Muscle of leg (tissue), 11 donors: ENCODE results near the gene KCTD5. TPM values are rescaled to one million over a fixed set of nuclear protein-coding genes. Genes with fewer than 3 reads are reported as not detected.

Source experiments
- DNase-seq: peaks from one replicate; pipeline ENCODE4 v3.0.0; 2013
- H3K27ac ChIP-seq: one replicate; pipeline ENCODE4 v1.5.1; 2013; ENCODE audit warnings: mild to moderate bottlenecking, low read length, control low read depth
- H3K27me3 ChIP-seq: one replicate; pipeline ENCODE4 v1.6.1; 2013; ENCODE audit warnings: low read length; ENCODE audit not compliant: control insufficient read depth, insufficient read depth
- H3K36me3 ChIP-seq: one replicate; pipeline ENCODE4 v1.6.1; 2013; ENCODE audit warnings: low read length; ENCODE audit not compliant: control insufficient read depth, insufficient read depth
- H3K4me1 ChIP-seq: one replicate; pipeline ENCODE4 v1.6.1; 2013; ENCODE audit warnings: low read length; ENCODE audit not compliant: control insufficient read depth, insufficient read depth
- H3K4me3 ChIP-seq: one replicate; pipeline ENCODE4 v1.5.1; 2013; ENCODE audit warnings: low read length, control low read depth
- H3K9me3 ChIP-seq: replicated peaks from 2 replicates; pipeline ENCODE4 v1.6.1; 2013; ENCODE audit warnings: low read depth, low read length; ENCODE audit not compliant: control insufficient read depth
- WGBS: methylation state at CpG from one replicate; pipeline ENCODE4 v1.1.5; 2013; ENCODE audit warnings: missing lambda C conversion rate; ENCODE audit not compliant: insufficient coverage; 5-methylcytosine and 5-hydroxymethylcytosine counted together
- polyA plus RNA-seq, 8 donors: library from polyadenylated mRNA; unstranded; fragments of 120-200 nt; gene quantifications; one replicate each; pipeline versions ENCODE4 v1.2.1 to v1.2.3, GENCODE V29; 2013; ENCODE audit warnings: inconsistent platforms in 1 of 8, low replicate concordance in 1 of 8; ENCODE audit not compliant: insufficient read length in 8 of 8, insufficient read depth in 1 of 8
- total RNA-seq: library from RNA; stranded (reverse); fragments of 120-200 nt; gene quantifications from one replicate; pipeline ENCODE4 v1.2.4, GENCODE V29; 2013

KCTD5 gene
- total and polyA plus RNA-seq, 9 donors = 15.6 to 27.1 (median 22.8) TPM

DNA sequence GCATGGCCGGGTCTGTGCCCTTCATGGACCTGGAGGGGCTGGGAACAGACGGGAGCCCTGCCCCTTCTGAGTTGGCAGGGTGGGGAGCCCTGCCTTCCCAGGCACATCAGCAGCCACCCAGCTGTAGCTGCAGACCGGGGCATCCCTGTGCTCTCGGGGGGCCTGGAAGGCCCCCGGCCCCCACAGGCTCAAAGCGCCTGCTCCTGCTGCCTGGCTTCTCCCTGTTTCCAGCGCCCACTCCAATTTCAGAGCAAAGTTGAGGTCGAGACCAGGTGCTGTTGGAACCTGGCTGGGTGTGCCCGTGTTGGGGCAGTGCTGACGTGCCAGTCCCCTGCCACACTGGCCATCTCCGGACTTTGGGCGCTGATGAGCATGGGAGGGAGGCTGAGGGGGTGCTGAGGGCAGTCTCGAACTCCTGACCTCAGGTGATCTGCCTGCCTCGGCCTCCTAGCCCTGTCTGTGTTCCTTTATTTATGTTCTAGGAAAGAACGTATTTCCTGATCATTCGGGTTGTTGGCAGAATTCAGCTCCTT lies 42.6 kb downstream of the KCTD5 start:
- peaks cover 4% of the 10 kb centered on the region for H3K27me3 ChIP-seq
- 69% methylated on average over 13 of the region's 16 CpGs for WGBS

DNA sequence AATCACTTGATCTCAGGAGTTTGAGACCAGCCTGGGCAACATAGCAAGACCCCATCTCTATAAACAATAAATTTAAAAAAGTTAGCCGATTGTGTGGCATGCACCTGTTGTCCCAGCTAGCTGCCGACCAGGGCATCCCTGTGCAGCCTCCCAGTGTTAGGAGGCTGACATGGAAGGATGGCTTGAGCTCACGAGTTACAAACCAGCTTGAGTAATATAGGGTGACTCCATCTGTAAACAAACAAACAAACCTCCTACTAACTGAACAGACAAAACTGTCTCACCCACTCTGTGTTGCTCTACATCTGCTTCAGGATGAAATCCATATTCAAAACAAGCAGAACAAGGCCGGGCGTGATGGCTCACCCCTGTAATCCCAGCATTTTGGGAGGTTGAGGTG lies 44.6 kb downstream of the KCTD5 start:
- no peak for DNase-seq
- Histone ChIP-seq H3K4me3 (no peak overlapping the region), H3K9me3 (no peaks in the 10 kb centered on the region), H3K27ac (no peak overlapping the region), H3K4me1 (no peaks in the 10 kb centered on the region), H3K27me3 (peaks cover 4% of the 10 kb centered on the region), H3K36me3 (no peaks in the 10 kb centered on the region)
- WGBS = no CpG with 5 or more reads among the region's 5 CpGs

More for the DNA sequence above, 42.6 kb downstream of the KCTD5 start:
- no peaks in the 10 kb centered on the region for H3K9me3 ChIP-seq
- no peaks in the 10 kb centered on the region for H3K36me3 ChIP-seq
- peaks cover under 1% of the 10 kb centered on the region for H3K4me1 ChIP-seq
- H3K27ac ChIP-seq = no peak overlapping the region
- no peak for DNase-seq
- no peak overlapping the region for H3K4me3 ChIP-seq

DNA sequence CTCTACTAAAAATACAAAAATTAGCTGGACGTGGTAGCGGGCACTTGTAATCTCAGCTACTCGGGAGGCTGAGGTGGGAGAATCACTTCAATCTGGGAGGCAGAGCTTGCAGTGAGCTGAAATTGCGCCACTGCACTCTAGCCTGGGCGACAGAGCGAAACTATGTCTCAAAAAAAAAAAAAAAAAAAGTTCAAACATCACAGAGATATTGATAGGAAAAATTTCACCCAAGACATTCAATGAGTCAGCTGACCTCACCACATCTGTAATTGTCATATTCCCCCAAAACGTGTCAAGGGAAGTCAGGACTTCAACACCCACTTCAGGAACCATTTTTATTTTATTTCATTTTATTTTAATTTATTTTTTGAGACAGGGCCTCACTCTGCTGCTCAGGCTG lies 45.7 kb downstream of the KCTD5 start:
- no CpG with 5 or more reads among the region's 7 CpGs for whole genome bisulfite sequencing

DNA sequence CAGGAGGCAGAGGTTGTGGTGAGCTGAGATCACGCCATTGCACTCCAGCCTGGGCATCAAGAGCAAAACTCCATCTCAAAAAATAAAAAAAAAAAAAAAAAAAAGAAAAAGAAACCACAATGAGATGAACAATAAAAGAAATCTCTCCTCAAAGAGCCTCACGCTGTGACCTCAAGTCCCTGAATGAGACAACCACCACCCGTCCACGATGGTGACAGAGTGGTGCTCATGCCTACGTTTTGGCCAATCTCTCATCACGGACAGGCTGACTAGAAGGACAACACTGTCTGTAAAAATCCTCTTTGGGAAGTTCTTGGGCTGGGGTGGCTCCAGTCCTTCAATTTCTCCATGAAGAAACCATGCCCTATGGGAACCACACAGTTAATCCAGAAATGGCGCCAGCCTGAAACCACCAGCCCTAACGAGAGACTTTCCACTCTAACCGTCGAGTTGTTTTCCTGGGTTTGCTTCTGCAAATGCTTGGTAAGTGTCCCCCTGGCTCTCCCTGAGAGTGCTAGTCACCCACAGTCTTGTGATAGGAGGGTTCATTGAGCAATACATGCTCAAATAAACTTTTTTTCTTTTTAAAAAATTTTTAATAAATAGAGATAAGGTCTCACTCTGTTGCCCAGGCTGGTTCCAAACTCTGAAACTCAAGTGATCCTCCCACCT lies 52.7 kb downstream of the KCTD5 start:
- H3K36me3 ChIP-seq = no peaks in the 10 kb centered on the region
- H3K27me3 ChIP-seq = peaks cover 5% of the 10 kb centered on the region
- no peak for DNase-seq
- H3K27ac ChIP-seq = no peak overlapping the region
- H3K4me1 ChIP-seq = peaks cover 3% of the 10 kb centered on the region
- 81% methylated on average over 6 of the region's 10 CpGs for WGBS
- no peak overlapping the region for H3K4me3 ChIP-seq
- no peaks in the 10 kb centered on the region for H3K9me3 ChIP-seq

More for the DNA sequence above, 45.7 kb downstream of the KCTD5 start:
- peaks cover 4% of the 10 kb centered on the region for H3K27me3 ChIP-seq
- no peak overlapping the region for H3K27ac ChIP-seq
- H3K36me3 ChIP-seq = no peaks in the 10 kb centered on the region
- H3K4me3 ChIP-seq = no peak overlapping the region
- H3K9me3 ChIP-seq = no peaks in the 10 kb centered on the region
- H3K4me1 ChIP-seq = no peaks in the 10 kb centered on the region
- DNase-seq = no peak

DNA sequence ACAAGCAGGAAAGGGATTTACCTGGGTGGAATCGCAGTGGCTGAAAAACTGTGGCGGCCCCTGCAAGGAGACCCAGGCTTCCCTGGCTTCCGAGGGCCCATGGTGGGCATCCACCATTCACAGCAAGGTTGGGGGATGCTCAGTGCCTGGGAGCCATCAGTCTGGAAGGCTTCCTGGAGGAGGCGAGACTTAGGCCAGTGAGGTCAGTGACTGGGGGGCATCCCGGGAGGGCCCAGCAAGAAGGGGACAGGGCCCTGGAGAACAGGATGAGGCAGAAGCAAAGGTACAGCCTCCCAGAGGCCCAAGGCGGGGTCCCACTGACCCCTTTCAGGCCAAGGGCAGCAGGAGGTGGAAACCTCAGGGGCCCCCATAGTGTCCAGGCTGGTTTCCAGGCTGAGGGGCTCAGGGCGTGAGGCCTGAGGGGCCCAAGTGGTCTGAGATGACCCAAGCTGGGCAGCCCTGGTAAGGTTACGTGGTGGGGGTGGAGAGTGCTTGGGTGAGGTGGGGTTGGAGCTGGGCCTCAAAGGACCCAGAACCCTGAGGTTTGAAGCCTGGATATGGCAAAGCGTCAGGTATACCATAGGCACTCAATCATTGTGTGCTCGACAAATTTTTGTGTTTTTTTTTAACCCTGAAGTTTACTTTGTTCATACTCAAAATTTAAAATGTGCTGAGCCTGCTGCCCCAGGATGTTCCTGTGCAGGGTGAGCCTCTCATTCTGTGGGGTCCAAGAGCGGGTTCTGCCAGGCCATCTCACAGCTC lies 54.3 kb downstream of the KCTD5 start:
- no peak overlapping the region for H3K27ac ChIP-seq
- H3K9me3 ChIP-seq = no peaks in the 10 kb centered on the region
- H3K4me3 ChIP-seq = no peak overlapping the region
- H3K4me1 ChIP-seq = peaks cover 3% of the 10 kb centered on the region
- WGBS = 82% methylated on average over 9 of the region's 11 CpGs
- DNase-seq = no peak
- peaks cover 5% of the 10 kb centered on the region for H3K27me3 ChIP-seq
- no peaks in the 10 kb centered on the region for H3K36me3 ChIP-seq

DNA sequence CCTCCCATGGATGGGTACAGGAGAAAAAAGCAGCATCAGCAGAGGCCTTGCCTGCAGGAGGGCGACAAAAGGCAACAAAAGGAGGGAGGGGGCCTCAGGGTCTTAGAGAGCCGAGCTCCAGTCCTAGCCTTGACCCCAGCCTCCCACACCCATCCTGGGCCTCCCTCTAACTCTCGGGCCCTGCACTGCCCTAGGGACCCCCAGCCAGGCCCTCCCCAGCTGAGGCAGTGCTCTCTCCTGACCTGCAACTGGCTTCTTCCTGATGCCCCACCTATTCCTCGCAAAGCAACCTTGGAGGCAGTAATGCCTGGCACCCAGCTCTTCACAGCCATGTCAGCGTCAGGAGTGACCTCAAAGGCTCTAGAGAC lies 54.9 kb downstream of the KCTD5 start:
- 53% methylated on average over 2 of the region's 5 CpGs for WGBS
- Histone ChIP-seq H3K27me3 (peaks cover 5% of the 10 kb centered on the region), H3K27ac (no peak overlapping the region)

DNA sequence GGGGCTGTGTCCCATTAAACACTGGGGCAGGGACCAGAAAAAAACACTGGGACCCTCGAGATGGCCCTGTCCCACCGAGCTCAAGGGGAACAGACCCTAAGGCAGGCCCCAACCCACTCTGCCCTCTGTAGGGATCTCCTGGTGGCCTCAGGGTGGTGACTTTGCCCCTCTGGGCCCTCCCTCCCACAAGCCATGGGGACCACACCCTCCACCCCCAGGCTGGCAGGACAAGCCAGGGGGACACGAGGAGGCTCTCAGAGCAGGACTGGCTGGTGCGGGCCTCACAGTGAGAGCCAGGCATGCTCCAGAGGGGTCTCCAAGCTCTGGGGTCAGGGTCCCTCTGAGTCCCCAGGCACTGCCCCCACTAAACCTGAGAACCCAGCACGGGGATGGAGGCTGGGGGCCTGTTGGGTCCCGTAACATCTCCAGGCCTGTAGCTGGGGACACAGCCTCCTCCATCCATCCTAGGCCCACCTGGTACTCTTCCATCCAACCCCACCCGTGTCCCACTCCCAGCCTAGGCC lies 55.6 kb downstream of the KCTD5 start:
- no peaks in the 10 kb centered on the region for H3K9me3 ChIP-seq
- 72% methylated on average over 7 of the region's 7 CpGs for WGBS
- H3K4me1 ChIP-seq = peaks cover 3% of the 10 kb centered on the region
- no peak overlapping the region for H3K27ac ChIP-seq
- H3K36me3 ChIP-seq = no peaks in the 10 kb centered on the region
- peaks cover 5% of the 10 kb centered on the region for H3K27me3 ChIP-seq
- DNase-seq = no peak
- H3K4me3 ChIP-seq = no peak overlapping the region

More for the DNA sequence above, 54.9 kb downstream of the KCTD5 start:
- no peak overlapping the region for H3K4me3 ChIP-seq
- peaks cover 3% of the 10 kb centered on the region for H3K4me1 ChIP-seq
- no peaks in the 10 kb centered on the region for H3K9me3 ChIP-seq
- no peak for DNase-seq
- no peaks in the 10 kb centered on the region for H3K36me3 ChIP-seq

DNA sequence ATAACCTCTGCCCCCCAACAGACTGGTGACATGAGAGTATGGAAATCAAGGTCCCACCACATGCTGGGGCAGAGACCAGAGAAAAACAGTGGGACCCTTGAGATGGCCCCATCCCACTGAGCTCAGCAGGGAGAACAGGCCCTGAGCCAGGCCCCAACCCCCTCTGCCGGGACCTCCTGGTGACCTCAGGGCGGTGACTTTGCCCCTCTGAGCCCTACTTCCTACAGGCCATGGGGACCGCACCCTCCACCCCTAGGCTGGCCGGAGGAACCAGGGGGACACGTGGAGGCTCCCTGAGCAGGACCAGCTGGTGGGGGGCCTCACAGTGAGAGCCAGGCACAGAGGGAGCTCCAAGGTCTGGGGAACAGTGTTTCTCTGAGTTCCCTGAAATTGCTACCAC lies 56.3 kb downstream of the KCTD5 start:
- Histone ChIP-seq H3K4me3 (no peak overlapping the region), H3K4me1 (peaks cover 3% of the 10 kb centered on the region), H3K9me3 (no peaks in the 10 kb centered on the region), H3K27me3 (peaks cover 4% of the 10 kb centered on the region), H3K36me3 (no peaks in the 10 kb centered on the region), H3K27ac (no peak overlapping the region)
- DNase-seq = no peak
- WGBS = 72% methylated on average over 4 of the region's 5 CpGs

DNA sequence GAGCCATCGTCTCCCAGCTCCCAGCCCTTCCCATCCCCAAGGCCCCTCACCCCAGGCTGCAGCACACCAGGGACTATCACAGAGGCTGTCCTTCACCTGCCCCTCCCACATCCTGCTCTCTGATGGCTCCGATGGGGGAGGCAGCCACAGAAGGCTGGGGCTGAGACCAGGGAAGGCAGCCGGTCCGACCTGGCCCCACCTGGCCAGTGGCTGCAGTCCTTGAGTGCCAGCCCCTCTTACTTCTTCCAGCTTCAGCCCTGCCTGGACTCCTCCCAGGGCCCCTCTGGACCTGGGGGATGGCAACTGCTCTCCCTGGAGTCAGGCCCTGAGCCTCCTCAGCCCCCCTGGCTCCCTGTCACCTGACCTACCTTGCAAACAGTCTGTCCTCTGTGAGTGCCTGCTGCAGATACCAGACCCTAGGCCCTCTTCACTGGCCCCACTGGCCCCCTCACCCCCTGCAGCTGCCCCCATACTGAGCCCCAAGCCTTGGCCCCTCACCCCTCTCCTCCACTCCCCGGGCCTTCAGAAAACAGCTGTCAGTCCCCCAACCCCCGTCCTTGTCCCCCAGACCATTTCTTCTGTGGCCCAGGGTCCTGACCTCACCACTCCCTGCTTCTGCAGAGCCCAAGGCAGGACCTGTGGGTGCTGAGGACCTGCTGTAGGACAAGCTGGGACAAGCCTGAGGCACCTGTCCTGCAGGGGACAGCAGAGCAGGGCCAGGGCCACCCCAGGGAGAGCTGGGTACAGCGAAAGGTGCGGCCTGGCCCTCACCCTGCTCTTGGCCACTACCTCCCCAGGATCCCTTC lies 57.5 kb downstream of the KCTD5 start:
- Histone ChIP-seq H3K27ac (no peak overlapping the region), H3K36me3 (no peaks in the 10 kb centered on the region), H3K4me1 (peaks cover 3% of the 10 kb centered on the region), H3K27me3 (peaks cover 2% of the 10 kb centered on the region), H3K4me3 (no peak overlapping the region), H3K9me3 (no peaks in the 10 kb centered on the region)
- WGBS = 55% methylated on average over 5 of the region's 8 CpGs
- DNase-seq = no peak

DNA sequence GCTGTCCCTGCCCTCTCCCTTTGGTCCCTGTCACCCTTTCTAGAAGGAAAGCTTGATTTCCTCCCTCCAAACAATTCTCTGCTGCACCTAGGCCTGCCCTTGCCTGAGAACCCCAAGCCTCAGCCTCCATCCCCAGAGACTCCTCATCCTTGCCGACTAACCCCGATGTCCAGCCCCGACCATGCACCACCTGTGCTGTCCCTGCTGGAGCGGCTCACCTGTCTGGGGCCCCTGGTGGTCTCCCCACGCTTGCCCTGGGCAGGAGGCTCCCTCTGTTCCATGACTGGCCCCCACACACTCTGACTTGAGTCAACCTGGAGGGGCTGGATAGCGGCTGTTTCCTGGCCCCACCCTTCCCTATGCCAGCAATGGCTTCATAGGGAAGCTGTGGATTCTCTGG lies 58.2 kb downstream of the KCTD5 start:
- Histone ChIP-seq H3K4me3 (no peak overlapping the region), H3K36me3 (no peaks in the 10 kb centered on the region), H3K27ac (no peak overlapping the region), H3K4me1 (peaks cover 3% of the 10 kb centered on the region), H3K27me3 (no peaks in the 10 kb centered on the region), H3K9me3 (no peaks in the 10 kb centered on the region)
- DNase-seq = no peak
- 81% methylated on average over 5 of the region's 6 CpGs for WGBS
